HCT116 (cell line): ENCODE results near the gene GK. TPM values are rescaled to one million over a fixed set of nuclear protein-coding genes. Genes with fewer than 3 reads are reported as not detected.

Experiments
- ATAC-seq: fragments of 200-7000 bp; cut with Tn5 transposase; 2 replicates; pipeline ENCODE4 v1.9.1; 2020; ENCODE audit warnings: mild to moderate bottlenecking, moderate library complexity
- BruUV-seq: library from RNA; stranded (reverse); fragments of 400-500 nt; replicated peaks from 2 replicates; lab custom pipeline; 2021; lab: Mats Ljungman, UMichigan
- CTCF ChIA-PET: fragments of 300-600 bp; sonication (Branson Sonifier 250); formaldehyde crosslinking; loops from one replicate; lab custom pipeline; 2021; ENCODE audit warnings: antibody characterized with exemption; lab: Charles Lee
- POLR2A ChIA-PET: fragments of 300-600, 350-600 bp; sonication (Branson Sonifier 250); formaldehyde crosslinking; loops from one replicate; lab custom pipeline; 2021; ENCODE audit warnings: antibody characterized with exemption; lab: Charles Lee
- RAD21 ChIA-PET, 2 experiments: fragments of 300-600 bp; sonication (Branson Sonifier 250); formaldehyde crosslinking; loops; one replicate each; lab custom pipeline; 2023; ENCODE audit warnings: low total read pairs in 2 of 2; ENCODE audit not compliant: uncharacterized antibody in 2 of 2, unreplicated experiment in 2 of 2, low non-redundant PET in 1 of 2; lab: Charles Lee
- DNase-seq: peaks from one replicate; pipeline ENCODE4 v3.0.0-alpha.2; 2010; ENCODE audit warnings: low read depth, low spot score
- H2AFZ ChIP-seq: fragments of 200-600 bp; shearing (Covaris generic), sonication (generic); 2 replicates; pipeline ENCODE4 v1.6.1; 2017; ENCODE audit warnings: low read depth, mixed run types, mixed read lengths, antibody characterized with exemption, low read length; ENCODE audit not compliant: poor library complexity, severe bottlenecking
- H3K27ac ChIP-seq: 2 replicates; pipeline ENCODE4 v1.5.1; 2012; ENCODE audit warnings: low read depth, low read length
- H3K27me3 ChIP-seq: fragments of 200-600 bp; sonication (generic); 2 replicates; pipeline ENCODE4 v1.6.1; 2016; ENCODE audit warnings: mixed run types, low read length, mixed read lengths; ENCODE audit not compliant: insufficient read depth
- H3K36me3 ChIP-seq, 2 experiments: fragments of 200-500 bp in 1 of 2; fragments of 200-600 bp in 1 of 2; sonication (Bioruptor generic) in 1 of 2; sonication (generic) in 1 of 2; 2 replicates each; pipeline versions ENCODE4 v1.5.1 to v1.6.1; 2014 to 2016; ENCODE audit warnings: low read length in 2 of 2, inconsistent platforms in 1 of 2, mixed read lengths in 1 of 2, mixed run types in 1 of 2; ENCODE audit not compliant: insufficient read depth in 2 of 2, control insufficient read depth in 1 of 2
- H3K4me1 ChIP-seq, 2 experiments: fragments of 200-600 bp in 1 of 2; sonication (generic) in 1 of 2; 2 replicates each; pipeline versions ENCODE4 v1.5.1 to v1.6.1; 2012 to 2017; ENCODE audit warnings: low read length in 2 of 2, inconsistent platforms in 1 of 2, mild to moderate bottlenecking in 1 of 2, mixed read lengths in 1 of 2, mixed run types in 1 of 2, moderate library complexity in 1 of 2; ENCODE audit not compliant: insufficient read depth in 2 of 2, control insufficient read depth in 1 of 2
- H3K4me2 ChIP-seq: fragments of 200-600 bp; sonication (generic); 2 replicates; pipeline ENCODE4 v1.6.1; 2017; ENCODE audit warnings: mixed run types, low read length, mixed read lengths
- H3K4me3 ChIP-seq, 2 experiments: fragments of 200-600 bp in 1 of 2; sonication (generic) in 1 of 2; replicated peaks in 1 of 2; 2 replicates each; pipeline ENCODE4 v1.5.1; 2011 to 2016; ENCODE audit warnings: low read length in 2 of 2, control low read depth in 1 of 2, low read depth in 1 of 2, mild to moderate bottlenecking in 1 of 2, mixed read lengths in 1 of 2, mixed run types in 1 of 2
- H3K79me2 ChIP-seq: fragments of 200-600 bp; sonication (generic); 2 replicates; pipeline ENCODE4 v1.6.1; 2017; ENCODE audit warnings: mild to moderate bottlenecking, mixed run types, low read length, moderate library complexity, mixed read lengths; ENCODE audit not compliant: insufficient read depth
- H3K9ac ChIP-seq: fragments of 200-600 bp; sonication (generic); 2 replicates; pipeline ENCODE4 v1.6.1; 2016; ENCODE audit warnings: low read length, mixed read lengths
- H3K9me2 ChIP-seq: fragments of 200-600 bp; sonication (generic), shearing (Covaris generic); 2 replicates; pipeline ENCODE4 v1.6.1; 2017; ENCODE audit warnings: mixed run types, mild to moderate bottlenecking, moderate library complexity; ENCODE audit not compliant: insufficient read depth
- H3K9me3 ChIP-seq, 2 experiments: fragments of 200-500 bp in 1 of 2; fragments of 200-600 bp in 1 of 2; sonication (Bioruptor generic) in 1 of 2; sonication (generic) in 1 of 2; 2 replicates each; pipeline ENCODE4 v1.6.1; 2014 to 2017; ENCODE audit warnings: low read length in 2 of 2, mixed read lengths in 2 of 2, inconsistent platforms in 1 of 2, low read depth in 1 of 2, mild to moderate bottlenecking in 1 of 2, mixed run types in 1 of 2, moderate library complexity in 1 of 2; ENCODE audit not compliant: control insufficient read depth in 1 of 2, insufficient read depth in 1 of 2
- H4K20me1 ChIP-seq: fragments of 200-600 bp; sonication (generic), shearing (Covaris generic); 2 replicates; pipeline ENCODE4 v1.6.1; 2017; ENCODE audit warnings: mixed run types, mild to moderate bottlenecking, moderate library complexity; ENCODE audit not compliant: insufficient read depth
- CBX3 ChIP-seq: IDR thresholded peaks from 2 replicates; pipeline ENCODE4 v1.6.1; 2012; ENCODE audit warnings: low read depth
- CEBPB ChIP-seq: IDR thresholded peaks from 2 replicates; pipeline ENCODE4 v1.6.1; 2012; ENCODE audit warnings: low read depth
- EGR1 ChIP-seq: IDR thresholded peaks from 2 replicates; pipeline ENCODE4 v1.6.1; 2012; ENCODE audit warnings: low read depth
- POLR2AphosphoS5 ChIP-seq: IDR thresholded peaks from 2 replicates; pipeline ENCODE4 v1.6.1; 2011; ENCODE audit warnings: mild to moderate bottlenecking, low read depth, low read length, moderate library complexity
- REST ChIP-seq: IDR thresholded peaks from 2 replicates; pipeline ENCODE4 v1.6.1; 2012; ENCODE audit warnings: low read depth
- SP1 ChIP-seq: IDR thresholded peaks from 2 replicates; pipeline ENCODE4 v1.6.1; 2012; ENCODE audit warnings: low read depth
- YY1 ChIP-seq: IDR thresholded peaks from 2 replicates; pipeline ENCODE4 v1.6.1; 2011; ENCODE audit warnings: low read length, low read depth, moderate library complexity, mild to moderate bottlenecking; ENCODE audit not compliant: insufficient replicate concordance; ENCODE audit errors: extremely low read depth
- ZBTB33 ChIP-seq: IDR thresholded peaks from 2 replicates; pipeline ENCODE4 v1.6.1; 2011; ENCODE audit warnings: mild to moderate bottlenecking, low read length, moderate library complexity; ENCODE audit not compliant: insufficient replicate concordance; ENCODE audit errors: extremely low read depth
- ZFX ChIP-seq: fragments of 450-650 bp; IDR thresholded peaks from 2 replicates; pipeline ENCODE4 v1.6.1; 2017
- intact Hi-C: fragments of 100-400 bp; cut with micrococcal nuclease; formaldehyde crosslinking; loops from 2 replicates; pipeline ENCODE4 v1.10.0; 2022
- total RNA-seq: library from RNA; stranded (reverse); gene quantifications from one replicate; pipeline ENCODE4 v1.2.1, GENCODE V29; 2021; ENCODE audit not compliant: unreplicated experiment
- TF ChIP-seq, protein P1 (sequence below): IDR thresholded peaks from 2 replicates; pipeline ENCODE4 v1.6.1; 2012

GK gene
- total RNA-seq, 1 experiment from 2014 or later, result 4.3 TPM

DNA sequence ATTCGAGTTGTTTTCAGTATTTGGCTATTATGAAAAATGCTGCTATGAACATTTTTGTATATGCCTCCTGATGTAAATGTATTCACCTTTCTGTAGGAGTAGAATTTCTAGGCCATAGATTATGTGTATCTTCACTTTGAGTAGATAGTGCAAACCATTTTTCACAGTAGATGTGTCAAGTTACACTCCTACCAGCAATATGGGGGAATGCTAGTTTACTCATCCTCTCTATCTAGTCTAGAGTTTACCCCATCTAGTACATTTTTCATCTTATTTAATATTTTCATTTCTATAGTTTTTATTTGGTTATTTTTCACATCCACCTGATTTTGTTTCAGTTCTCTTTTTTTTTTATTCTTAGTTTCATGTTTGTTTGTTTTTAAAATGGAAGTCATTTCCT, 59.0 kb downstream of the GK start:
- no peak overlapping the region for H3K9ac ChIP-seq
- no peaks in the 10 kb centered on the region for H3K4me1 ChIP-seq
- H4K20me1 ChIP-seq, result no peaks in the 10 kb centered on the region
- no peaks in the 10 kb centered on the region for H3K79me2 ChIP-seq
- H3K9me3 ChIP-seq, result no peaks in the 10 kb centered on the region
- no peaks in the 10 kb centered on the region for H3K9me2 ChIP-seq
- intact Hi-C loops, result loop anchor here (2.0 to 5.0 kb wide), 2 partner anchors 141 to 435 kb away; no protein-coding TSS in a partner anchor
- TF ChIP-seq POLR2AphosphoS5 (no peak), YY1 (no peak), SP1 (no peak), REST (no peak), ZBTB33 (no peak), CEBPB (no peak), EGR1 (no peak), CBX3 (no peak), ZFX (no peak)
- TF ChIP-seq, protein P1, sequence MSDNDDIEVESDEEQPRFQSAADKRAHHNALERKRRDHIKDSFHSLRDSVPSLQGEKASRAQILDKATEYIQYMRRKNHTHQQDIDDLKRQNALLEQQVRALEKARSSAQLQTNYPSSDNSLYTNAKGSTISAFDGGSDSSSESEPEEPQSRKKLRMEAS, result no peak
- POLR2A ChIA-PET, result no interaction called here
- no peak overlapping the region for H2AFZ ChIP-seq
- DNase-seq, result no peak
- CTCF ChIA-PET, result no interaction called here
- RAD21 ChIA-PET, result no interaction called here
- no peak overlapping the region for H3K4me3 ChIP-seq
- no peaks in the 10 kb centered on the region for H3K27me3 ChIP-seq
- H3K27ac ChIP-seq, result no peak overlapping the region
- H3K4me2 ChIP-seq, result no peak overlapping the region
- BruUV-seq, result no TSS peak
- ATAC-seq, result no peak
- H3K36me3 ChIP-seq, result no peaks in the 10 kb centered on the region
